GM23338 (cell line): ENCODE data around the gene IMPG1. TPM values are rescaled to one million over a fixed set of nuclear protein-coding genes. Genes with fewer than 3 reads are reported as not detected.

Source experiments
- ATAC-seq: fragments of 200-7000 bp; cut with Tn5 transposase; 3 replicates; pipeline ENCODE4 v1.9.1; 2020
- DNase-seq: peaks from one replicate; pipeline ENCODE4 v3.0.0-alpha.2; 2015; ENCODE audit warnings: low spot score
- H2AFZ ChIP-seq: fragments of 200-600 bp; sonication (generic); 2 replicates; pipeline ENCODE4 v1.8.0; 2016; ENCODE audit warnings: antibody characterized with exemption, mild to moderate bottlenecking, moderate library complexity
- H3F3A ChIP-seq: fragments of 200-600 bp; sonication (generic); replicated peaks from 2 replicates; pipeline ENCODE4 v1.8.0; 2017; ENCODE audit warnings: antibody characterized with exemption, mixed run types, low read depth
- H3K27ac ChIP-seq: fragments of 200-600 bp; sonication (generic); 2 replicates; pipeline ENCODE4 v1.6.1; 2016; ENCODE audit warnings: low read depth
- H3K27me3 ChIP-seq: fragments of 200-600 bp; sonication (generic); 2 replicates; pipeline ENCODE4 v1.8.0; 2016; ENCODE audit warnings: mild to moderate bottlenecking, mixed run types, moderate library complexity; ENCODE audit not compliant: insufficient read depth
- H3K36me3 ChIP-seq: fragments of 200-600 bp; sonication (generic); 2 replicates; pipeline ENCODE4 v1.8.0; 2016; ENCODE audit warnings: mild to moderate bottlenecking; ENCODE audit not compliant: insufficient read depth
- H3K4me1 ChIP-seq: fragments of 200-600 bp; sonication (generic); 2 replicates; pipeline ENCODE4 v1.8.0; 2016; ENCODE audit warnings: mild to moderate bottlenecking, moderate library complexity; ENCODE audit not compliant: insufficient read depth
- H3K4me2 ChIP-seq: fragments of 200-600 bp; sonication (generic); 2 replicates; pipeline ENCODE4 v1.7.1; 2017; ENCODE audit warnings: mixed run types
- H3K4me3 ChIP-seq: fragments of 200-600 bp; sonication (generic); 2 replicates; pipeline ENCODE4 v1.6.1; 2016; ENCODE audit warnings: mixed run types
- H3K79me2 ChIP-seq: fragments of 200-600 bp; sonication (generic); replicated peaks from 2 replicates; pipeline ENCODE4 v1.8.0; 2017; ENCODE audit warnings: mild to moderate bottlenecking; ENCODE audit not compliant: insufficient read depth
- H3K9me2 ChIP-seq: fragments of 200-600 bp; sonication (generic); 2 replicates; pipeline ENCODE4 v1.8.0; 2017; ENCODE audit not compliant: insufficient read depth
- H4K20me1 ChIP-seq: fragments of 200-600 bp; sonication (generic); replicated peaks from 2 replicates; pipeline ENCODE4 v1.8.0; 2017; ENCODE audit warnings: mild to moderate bottlenecking; ENCODE audit not compliant: insufficient read depth
- H3K27ac Mint-ChIP-seq: 2 replicates; pipeline ENCODE4 v1.8.0; 2020; ENCODE audit warnings: inconsistent platforms, mild to moderate bottlenecking, moderate library complexity, mixed read lengths
- H3K27me3 Mint-ChIP-seq: 3 replicates; pipeline ENCODE4 v1.8.0; 2022; ENCODE audit warnings: low read depth, mild to moderate bottlenecking, moderate library complexity, mixed read lengths, inconsistent platforms; ENCODE audit not compliant: insufficient read depth, poor library complexity
- H3K36me3 Mint-ChIP-seq: 3 replicates; pipeline ENCODE4 v1.8.0; 2021; ENCODE audit warnings: low read depth, mild to moderate bottlenecking, inconsistent platforms, moderate library complexity, mixed read lengths
- H3K4me1 Mint-ChIP-seq: 3 replicates; pipeline ENCODE4 v1.8.0; 2020; ENCODE audit warnings: mild to moderate bottlenecking, inconsistent platforms, mixed read lengths
- H3K4me3 Mint-ChIP-seq: 3 replicates; pipeline ENCODE4 v1.8.0; 2021; ENCODE audit warnings: moderate library complexity, mild to moderate bottlenecking, inconsistent platforms, mixed read lengths
- H3K9me3 Mint-ChIP-seq: 3 replicates; pipeline ENCODE4 v1.8.0; 2020; ENCODE audit warnings: moderate library complexity, mild to moderate bottlenecking, inconsistent platforms, mixed read lengths
- CREB1 ChIP-seq: fragments of 250-450 bp; sonication (Bioruptor Pico); IDR thresholded peaks from 2 replicates; pipeline ENCODE4 v1.5.0; 2020; ENCODE audit warnings: low read depth, mild to moderate bottlenecking, moderate library complexity
- CTCF ChIP-seq, 2 experiments: fragments of 200-600 bp in 1 of 2; sonication (generic) in 1 of 2; conservative IDR thresholded peaks; 2 replicates each; pipeline versions ENCODE4 v1.5.1 to v1.6.1; 2016 to 2017; ENCODE audit warnings: antibody characterized with exemption in 2 of 2, low read depth in 2 of 2, mild to moderate bottlenecking in 2 of 2, moderate library complexity in 1 of 2
- ETS1 ChIP-seq: IDR thresholded peaks from 2 replicates; pipeline ENCODE4 v1.6.1; 2016; ENCODE audit warnings: antibody characterized with exemption
- EZH2 ChIP-seq: fragments of 200-600 bp; sonication (generic); IDR thresholded peaks from one replicate; pipeline ENCODE4 v1.8.0; 2017; ENCODE audit warnings: antibody characterized with exemption, mild to moderate bottlenecking, low read depth; ENCODE audit not compliant: unreplicated experiment
- EZH2phosphoT487 ChIP-seq: fragments of 200-600 bp; sonication (generic); IDR thresholded peaks from one replicate; pipeline ENCODE4 v1.8.1; 2018; ENCODE audit warnings: antibody characterized with exemption; ENCODE audit not compliant: unreplicated experiment
- JUNB ChIP-seq: IDR thresholded peaks from one replicate; pipeline ENCODE4 v1.6.1; 2016; ENCODE audit warnings: antibody characterized with exemption; ENCODE audit not compliant: unreplicated experiment
- NANOG ChIP-seq: IDR thresholded peaks from 2 replicates; pipeline ENCODE4 v1.6.1; 2016; ENCODE audit warnings: antibody characterized with exemption, borderline replicate concordance
- POLR2AphosphoS5 ChIP-seq: IDR thresholded peaks from 2 replicates; pipeline ENCODE4 v1.6.1; 2016; ENCODE audit warnings: antibody characterized with exemption, low read depth
- REST ChIP-seq: IDR thresholded peaks from one replicate; pipeline ENCODE4 v1.6.1; 2018; ENCODE audit warnings: antibody characterized with exemption; ENCODE audit not compliant: unreplicated experiment
- STAT1 ChIP-seq: IDR thresholded peaks from one replicate; pipeline ENCODE4 v1.6.1; 2016; ENCODE audit warnings: antibody characterized with exemption; ENCODE audit not compliant: unreplicated experiment
- ZNF114 ChIP-seq: fragments of 250-450 bp; sonication (Bioruptor Pico); IDR thresholded peaks from 2 replicates; pipeline ENCODE4 v1.5.0; 2020; ENCODE audit warnings: mild to moderate bottlenecking, moderate library complexity
- ZNF331 ChIP-seq: fragments of 250-450 bp; sonication (Bioruptor Pico); IDR thresholded peaks from 2 replicates; pipeline ENCODE4 v1.5.0; 2020; ENCODE audit warnings: low read depth, mild to moderate bottlenecking, moderate library complexity
- ZNF462 ChIP-seq: fragments of 250-450 bp; sonication (Bioruptor Pico); IDR thresholded peaks from 2 replicates; pipeline ENCODE4 v1.5.0; 2020; ENCODE audit warnings: mild to moderate bottlenecking, moderate library complexity
- polyA plus RNA-seq: library from polyadenylated mRNA; unstranded; fragments of >200 nt; fragmentation: Nextera tagmentation; extraction: Ambion mirVana; gene quantifications from 2 replicates; pipeline ENCODE4 v1.2.1, GENCODE V29; 2016
- total RNA-seq: library from RNA; depleted of rRNA; stranded (reverse); fragments of >200 nt; shearing (Covaris generic); gene quantifications from 2 replicates; pipeline ENCODE4 v1.2.3, GENCODE V29; 2014

Gene IMPG1
- total and polyA plus RNA-seq, 2 experiments from 2014 or later, result not detected

GRCh38 chr6:75874224-75874623 lies 198.2 kb downstream of the IMPG1 start:
- no peak overlapping the region for H3K4me3 ChIP-seq
- H3K4me1 Mint-ChIP-seq, result peaks cover 10% of the 10 kb centered on the region
- H3K9me2 ChIP-seq, result no peaks in the 10 kb centered on the region
- H3K4me3 Mint-ChIP-seq, result no peak overlapping the region
- no peaks in the 10 kb centered on the region for H3K27me3 ChIP-seq
- no peaks in the 10 kb centered on the region for H3K79me2 ChIP-seq
- DNase-seq (no peak), ATAC-seq (no peak)
- no peak overlapping the region for H3K27ac ChIP-seq
- H3K36me3 Mint-ChIP-seq, result no peaks in the 10 kb centered on the region; the same call in 2 of the 3 replicates
- no peaks in the 10 kb centered on the region for H3F3A ChIP-seq
- no peaks in the 10 kb centered on the region for H3K36me3 ChIP-seq
- H3K4me1 ChIP-seq, result peaks cover 8% of the 10 kb centered on the region; the same call in 1 of the 2 replicates
- no peak overlapping the region for H3K27ac Mint-ChIP-seq
- H3K4me2 ChIP-seq, result no peak overlapping the region
- TF ChIP-seq STAT1 (no peak), ETS1 (no peak), CREB1 (no peak), REST (no peak), ZNF114 (no peak), POLR2AphosphoS5 (no peak), EZH2phosphoT487 (no peak), EZH2 (no peak), ZNF331 (CRISPR knock-in tag) (no peak), NANOG (no peak), JUNB (no peak), CTCF (conservative IDR thresholded peaks at IDR 0.05; ENCODE audit: low read depth in 2 of 2) (no peak), ZNF462 (no peak)
- H3K27me3 Mint-ChIP-seq, result peaks cover 2% of the 10 kb centered on the region
- no peaks in the 10 kb centered on the region for H4K20me1 ChIP-seq
- no peak overlapping the region for H2AFZ ChIP-seq
- no peaks in the 10 kb centered on the region for H3K9me3 Mint-ChIP-seq
